BLaER1 (cell line): Measurements from ENCODE around the gene VSIG10L2.
"Not testable (repeated sequence)": the region's sequence is repeated elsewhere in the genome, so short reads cannot be mapped to it uniquely, and the experiment has no call there.

Experiments used
- H3K27ac ChIP-seq: shearing (Covaris generic); formaldehyde crosslinking; 2 replicates; pipeline ENCODE4 v1.8.1; 2022
- H3K27me3 ChIP-seq: shearing (Covaris generic); formaldehyde crosslinking; 2 replicates; pipeline ENCODE4 v1.8.1; 2022
- H3K36me3 ChIP-seq: shearing (Covaris generic); formaldehyde crosslinking; 2 replicates; pipeline ENCODE4 v1.8.1; 2022
- H3K4me1 ChIP-seq: shearing (Covaris generic); formaldehyde crosslinking; 2 replicates; pipeline ENCODE4 v1.8.1; 2022
- H3K4me2 ChIP-seq: shearing (Covaris generic); formaldehyde crosslinking; 2 replicates; pipeline ENCODE4 v1.8.1; 2022
- H3K4me3 ChIP-seq: shearing (Covaris generic); formaldehyde crosslinking; 2 replicates; pipeline ENCODE4 v1.8.1; 2022
- H3K9ac ChIP-seq: shearing (Covaris generic); formaldehyde crosslinking; 2 replicates; pipeline ENCODE4 v1.8.1; 2022
- H3K9me3 ChIP-seq: shearing (Covaris generic); formaldehyde crosslinking; 2 replicates; pipeline ENCODE4 v1.8.1; 2022
- H4K20me1 ChIP-seq: shearing (Covaris generic); formaldehyde crosslinking; 2 replicates; pipeline ENCODE4 v1.8.1; 2022
- Cebpa-rat ChIP-seq: shearing (Covaris generic); IDR thresholded peaks from 2 replicates; pipeline ENCODE4 v1.8.1; 2022

The VSIG10L2 gene

GRCh38 chr11:125978181-125978716 lies 32.4 kb downstream of the VSIG10L2 start:
- no peak overlapping the region for H3K27ac ChIP-seq

GRCh38 chr11:125978778-125979407 lies 33.0 kb downstream of the VSIG10L2 start:
- no peaks in the 10 kb centered on the region for H3K27me3 ChIP-seq
- TF ChIP-seq Cebpa-rat: no peak
- no peak overlapping the region for H3K9ac ChIP-seq
- H3K4me2 ChIP-seq: no peak overlapping the region
- peaks cover 7% of the 10 kb centered on the region for H3K4me1 ChIP-seq
- H3K27ac ChIP-seq: no peak overlapping the region
- H4K20me1 ChIP-seq: no peaks in the 10 kb centered on the region
- H3K36me3 ChIP-seq: no peaks in the 10 kb centered on the region
- H3K4me3 ChIP-seq: no peak overlapping the region
- H3K9me3 ChIP-seq: no peaks in the 10 kb centered on the region

More at GRCh38 chr11:125978181-125978716, 32.4 kb downstream of the VSIG10L2 start:
- Histone ChIP-seq H3K9ac (no peak overlapping the region), H3K36me3 (no peaks in the 10 kb centered on the region), H3K4me3 (no peak overlapping the region), H3K9me3 (no peaks in the 10 kb centered on the region), H3K4me1 (peaks cover 6% of the 10 kb centered on the region), H4K20me1 (no peaks in the 10 kb centered on the region), H3K27me3 (no peaks in the 10 kb centered on the region), H3K4me2 (no peak overlapping the region)
- TF ChIP-seq Cebpa-rat: no peak

GRCh38 chr11:125979511-125979910 lies 33.7 kb downstream of the VSIG10L2 start:
- no peak overlapping the region for H3K27ac ChIP-seq
- peaks cover 7% of the 10 kb centered on the region for H3K4me1 ChIP-seq
- H3K27me3 ChIP-seq: no peaks in the 10 kb centered on the region
- H3K4me2 ChIP-seq: no peak overlapping the region
- H3K9ac ChIP-seq: no peak overlapping the region
- H3K4me3 ChIP-seq: no peak overlapping the region
- H4K20me1 ChIP-seq: no peaks in the 10 kb centered on the region
- H3K9me3 ChIP-seq: no peaks in the 10 kb centered on the region
- H3K36me3 ChIP-seq: no peaks in the 10 kb centered on the region
- no peak for TF ChIP-seq Cebpa-rat

GRCh38 chr11:125980436-125980835 lies 34.6 kb downstream of the VSIG10L2 start:
- Histone ChIP-seq H3K27ac (no peak overlapping the region), H3K27me3 (no peaks in the 10 kb centered on the region), H4K20me1 (no peaks in the 10 kb centered on the region), H3K9me3 (peaks cover 7% of the 10 kb centered on the region; the same call in 1 of the 2 replicates), H3K36me3 (no peaks in the 10 kb centered on the region), H3K4me2 (no peak overlapping the region), H3K9ac (no peak overlapping the region), H3K4me3 (no peak overlapping the region), H3K4me1 (peaks cover 7% of the 10 kb centered on the region)
- no peak for TF ChIP-seq Cebpa-rat

- H3K27ac ChIP-seq: no peak overlapping the region
- H3K4me2 ChIP-seq: no peak overlapping the region
- H3K27me3 ChIP-seq: no peaks in the 10 kb centered on the region
- H3K4me3 ChIP-seq: no peak overlapping the region
- H4K20me1 ChIP-seq: no peaks in the 10 kb centered on the region
- H3K36me3 ChIP-seq: no peaks in the 10 kb centered on the region
- H3K9ac ChIP-seq: no peak overlapping the region
- H3K4me1 ChIP-seq: peaks cover 7% of the 10 kb centered on the region
- TF ChIP-seq Cebpa-rat: no peak
- H3K9me3 ChIP-seq: peaks cover 8% of the 10 kb centered on the region; the same call in 1 of the 2 replicates
These were observed 36.5 kb downstream of the VSIG10L2 start for GRCh38 chr11:125982348-125982730.

GRCh38 chr11:125985956-125986355 lies 40.1 kb downstream of the VSIG10L2 start:
- H3K9me3 ChIP-seq: not testable (repeated sequence)

GRCh38 chr11:125987066-125987641 lies 41.3 kb downstream of the VSIG10L2 start:
- Histone ChIP-seq H3K27me3 (no peaks in the 10 kb centered on the region), H3K27ac (no peak overlapping the region), H3K4me1 (peaks cover 7% of the 10 kb centered on the region), H3K4me2 (no peak overlapping the region), H3K9ac (no peak overlapping the region), H3K9me3 (peaks cover 8% of the 10 kb centered on the region; the same call in 1 of the 2 replicates), H4K20me1 (no peaks in the 10 kb centered on the region), H3K4me3 (no peak overlapping the region), H3K36me3 (no peaks in the 10 kb centered on the region)
- TF ChIP-seq Cebpa-rat: no peak

More at GRCh38 chr11:125985956-125986355, 40.1 kb downstream of the VSIG10L2 start:
- not testable (repeated sequence) for H3K27me3 ChIP-seq, H3K27ac ChIP-seq, H3K9ac ChIP-seq, H4K20me1 ChIP-seq, H3K4me3 ChIP-seq, H3K4me2 ChIP-seq, H3K4me1 ChIP-seq, H3K36me3 ChIP-seq

GRCh38 chr11:125990244-125990643 lies 44.4 kb downstream of the VSIG10L2 start:
- TF ChIP-seq Cebpa-rat: no peak
- Histone ChIP-seq H3K4me3 (no peak overlapping the region), H3K4me1 (peaks cover 4% of the 10 kb centered on the region; the same call in 1 of the 2 replicates), H3K27me3 (no peaks in the 10 kb centered on the region), H4K20me1 (no peaks in the 10 kb centered on the region), H3K9ac (no peak overlapping the region), H3K36me3 (no peaks in the 10 kb centered on the region), H3K4me2 (no peak overlapping the region), H3K9me3 (peaks cover 3% of the 10 kb centered on the region; the same call in 1 of the 2 replicates), H3K27ac (no peak overlapping the region)

GRCh38 chr11:125992893-125993292 lies 47.0 kb downstream of the VSIG10L2 start:
- Histone ChIP-seq H3K4me1 (peaks cover 4% of the 10 kb centered on the region; the same call in 1 of the 2 replicates), H3K27ac (no peak overlapping the region), H4K20me1 (no peaks in the 10 kb centered on the region), H3K27me3 (no peaks in the 10 kb centered on the region), H3K9me3 (no peaks in the 10 kb centered on the region), H3K4me2 (no peak overlapping the region), H3K9ac (no peak overlapping the region), H3K36me3 (no peaks in the 10 kb centered on the region), H3K4me3 (no peak overlapping the region)
- no peak for TF ChIP-seq Cebpa-rat

GRCh38 chr11:125994509-125994908 lies 48.7 kb downstream of the VSIG10L2 start:
- Histone ChIP-seq H3K4me3 (no peak overlapping the region), H3K9ac (no peak overlapping the region), H3K4me2 (no peak overlapping the region), H3K27ac (no peak overlapping the region), H4K20me1 (no peaks in the 10 kb centered on the region), H3K27me3 (no peaks in the 10 kb centered on the region), H3K9me3 (no peaks in the 10 kb centered on the region), H3K36me3 (no peaks in the 10 kb centered on the region), H3K4me1 (peaks cover 4% of the 10 kb centered on the region; the same call in 1 of the 2 replicates)
- TF ChIP-seq Cebpa-rat: no peak
